ENCODE results near the gene HDHD2.
"Not testable (repeated sequence)": the region's sequence is repeated elsewhere in the genome, so short reads cannot be mapped to it uniquely, and the experiment has no call there.

- TF ChIP-seq CTCF (IDR thresholded peaks at IDR 0.05; ENCODE audit: borderline replicate concordance, extremely low read depth, low read length, poor library complexity, severe bottlenecking); EZH2 (IDR thresholded peaks at IDR 0.05; ENCODE audit: borderline replicate concordance, low read depth, low read length, severe bottlenecking): not testable (repeated sequence)
Observed at GRCh38 chr18:47158404-47158803, 8.1 kb upstream of the HDHD2 start.

Measured in DND-41 (cell line).